ENCODE measurements around the gene ASPRV1.

ASPRV1 gene

DNA sequence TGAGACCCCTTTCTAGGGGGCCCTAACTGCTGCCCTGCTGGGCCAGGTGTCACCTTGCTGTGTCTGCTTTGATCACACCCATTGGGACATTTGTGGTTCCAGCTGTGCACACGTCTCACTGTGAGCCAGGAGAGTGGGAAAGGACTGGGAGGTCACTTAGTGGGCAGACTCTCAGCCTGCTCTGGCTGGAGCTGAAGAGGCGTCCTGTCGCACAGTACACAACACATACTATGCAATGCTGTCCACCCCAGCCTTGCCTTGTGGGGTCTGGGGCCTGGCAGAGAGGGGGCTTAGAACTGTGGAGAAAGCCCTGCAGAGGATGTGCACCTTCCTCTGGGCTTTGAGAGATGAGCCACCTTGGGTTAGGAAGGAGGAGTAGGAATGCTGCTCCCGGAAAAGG lies 25.3 kb upstream of the ASPRV1 start:
- no peak overlapping the region for H3K18ac ChIP-seq (ENCODE audit: low read length)
- no peak overlapping the region for H3K4me2 ChIP-seq (ENCODE audit: low read length)
- no peak overlapping the region for H3K4ac ChIP-seq (ENCODE audit: low read depth, low read length)
- H2BK5ac ChIP-seq (ENCODE audit: low read length): no peak overlapping the region
- no peak for DNase-seq
- no peak overlapping the region for H2AK5ac ChIP-seq (ENCODE audit: low read length)
- H3K79me1 ChIP-seq (ENCODE audit: low read length): no peaks in the 10 kb centered on the region
- H3K23ac ChIP-seq (ENCODE audit: low read length): no peak overlapping the region
- no peaks in the 10 kb centered on the region for H3K79me2 ChIP-seq (ENCODE audit: control insufficient read depth, insufficient read depth, low read length)
- no peaks in the 10 kb centered on the region for H3K36me3 ChIP-seq (ENCODE audit: control insufficient read depth, insufficient read depth, low read length)
- H3K56ac ChIP-seq (ENCODE audit: low read length): no peak overlapping the region
- no peak overlapping the region for H3K4me3 ChIP-seq (ENCODE audit: low read length)
- WGBS (ENCODE audit: extremely low coverage, insufficient coverage, low lambda C conversion rate): no CpG with 5 or more reads among the region's 4 CpGs
- no peak overlapping the region for H3K27ac ChIP-seq (ENCODE audit: low read depth, low read length)
- no peaks in the 10 kb centered on the region for H3K27me3 ChIP-seq (ENCODE audit: insufficient read depth, low read length, poor library complexity)
- H4K8ac ChIP-seq (ENCODE audit: low read depth, low read length): no peak overlapping the region
- no peak overlapping the region for H2BK15ac ChIP-seq (replicated peaks; ENCODE audit: low read depth)
- no peak overlapping the region for H3K9ac ChIP-seq (ENCODE audit: low read length)
- no peaks in the 10 kb centered on the region for H3K4me1 ChIP-seq (ENCODE audit: control insufficient read depth, low read depth, low read length)
- H2BK120ac ChIP-seq (ENCODE audit: low read depth, low read length): no peak overlapping the region
- no peak overlapping the region for H4K5ac ChIP-seq (ENCODE audit: low read length)

DNA sequence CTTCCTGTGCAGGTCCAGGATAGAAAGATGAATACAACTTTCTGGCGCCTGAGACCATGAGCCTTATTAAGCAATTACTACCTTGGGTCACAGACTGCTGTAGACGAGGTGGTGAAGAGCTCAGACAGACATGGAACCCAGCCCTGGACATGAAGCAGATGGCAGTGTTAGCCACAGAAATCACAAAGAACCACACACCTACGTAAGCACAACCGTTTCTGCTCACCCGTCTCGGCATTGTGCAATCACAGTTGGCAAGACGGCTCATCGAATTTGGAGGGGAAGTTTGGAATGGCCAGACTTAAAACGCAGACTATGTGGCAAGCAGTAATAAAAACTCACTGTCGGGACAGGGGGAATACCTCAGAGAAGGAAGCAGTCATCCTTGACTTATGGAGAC lies 24.3 kb upstream of the ASPRV1 start:
- H4K5ac ChIP-seq (ENCODE audit: low read length): no peak overlapping the region
- no CpG with 5 or more reads among the region's 10 CpGs for WGBS (ENCODE audit: extremely low coverage, insufficient coverage, low lambda C conversion rate)
- H2BK120ac ChIP-seq (ENCODE audit: low read depth, low read length): no peak overlapping the region
- no peak overlapping the region for H3K9ac ChIP-seq (ENCODE audit: low read length)
- no peak overlapping the region for H3K27ac ChIP-seq (ENCODE audit: low read depth, low read length)
- H3K79me2 ChIP-seq (ENCODE audit: control insufficient read depth, insufficient read depth, low read length): no peaks in the 10 kb centered on the region
- H2BK15ac ChIP-seq (replicated peaks; ENCODE audit: low read depth): no peak overlapping the region
- H3K4me1 ChIP-seq (ENCODE audit: control insufficient read depth, low read depth, low read length): no peaks in the 10 kb centered on the region
- no peak overlapping the region for H4K8ac ChIP-seq (ENCODE audit: low read depth, low read length)
- H2AK5ac ChIP-seq (ENCODE audit: low read length): no peak overlapping the region
- H3K18ac ChIP-seq (ENCODE audit: low read length): no peak overlapping the region
- no peak overlapping the region for H3K4me2 ChIP-seq (ENCODE audit: low read length)
- H3K36me3 ChIP-seq (ENCODE audit: control insufficient read depth, insufficient read depth, low read length): no peaks in the 10 kb centered on the region
- no peaks in the 10 kb centered on the region for H3K79me1 ChIP-seq (ENCODE audit: low read length)
- no peak overlapping the region for H3K56ac ChIP-seq (ENCODE audit: low read length)
- no peak overlapping the region for H3K4me3 ChIP-seq (ENCODE audit: low read length)
- H3K23ac ChIP-seq (ENCODE audit: low read length): no peak overlapping the region
- no peak for DNase-seq
- no peak overlapping the region for H3K4ac ChIP-seq (ENCODE audit: low read depth, low read length)
- no peaks in the 10 kb centered on the region for H3K27me3 ChIP-seq (ENCODE audit: insufficient read depth, low read length, poor library complexity)
- no peak overlapping the region for H2BK5ac ChIP-seq (ENCODE audit: low read length)

DNA sequence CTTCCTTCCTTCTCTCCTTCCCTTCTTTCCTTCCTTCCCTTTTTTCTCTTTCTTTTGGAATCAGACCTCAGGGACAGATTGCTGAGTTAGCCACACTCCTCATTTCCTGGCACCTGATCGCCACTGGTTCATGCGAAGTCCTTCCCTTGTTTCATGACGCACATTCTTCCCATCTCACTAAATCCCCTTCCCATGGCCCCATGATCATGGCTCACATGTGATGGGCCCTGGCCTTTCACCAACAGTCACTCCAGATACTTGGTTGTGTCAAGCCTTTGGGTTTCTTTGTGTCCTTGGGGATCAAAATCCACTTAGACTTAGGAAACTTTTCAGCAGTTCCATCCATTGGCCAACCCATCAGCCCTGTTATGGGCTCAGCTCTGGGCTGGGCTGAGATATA lies 23.8 kb upstream of the ASPRV1 start:
- Histone ChIP-seq H3K18ac (ENCODE audit: low read length) (no peak overlapping the region), H3K4me1 (ENCODE audit: control insufficient read depth, low read depth, low read length) (no peaks in the 10 kb centered on the region), H2BK15ac (replicated peaks; ENCODE audit: low read depth) (no peak overlapping the region), H3K36me3 (ENCODE audit: control insufficient read depth, insufficient read depth, low read length) (no peaks in the 10 kb centered on the region), H3K56ac (ENCODE audit: low read length) (no peak overlapping the region), H4K5ac (ENCODE audit: low read length) (no peak overlapping the region), H3K23ac (ENCODE audit: low read length) (no peak overlapping the region), H3K27ac (ENCODE audit: low read depth, low read length) (no peak overlapping the region), H3K9ac (ENCODE audit: low read length) (no peak overlapping the region), H3K79me2 (ENCODE audit: control insufficient read depth, insufficient read depth, low read length) (no peaks in the 10 kb centered on the region), H3K79me1 (ENCODE audit: low read length) (no peaks in the 10 kb centered on the region), H2AK5ac (ENCODE audit: low read length) (no peak overlapping the region), H3K4me2 (ENCODE audit: low read length) (no peak overlapping the region), H3K27me3 (ENCODE audit: insufficient read depth, low read length, poor library complexity) (no peaks in the 10 kb centered on the region), H3K4me3 (ENCODE audit: low read length) (no peak overlapping the region), H4K8ac (ENCODE audit: low read depth, low read length) (no peak overlapping the region), H2BK120ac (ENCODE audit: low read depth, low read length) (no peak overlapping the region), H3K4ac (ENCODE audit: low read depth, low read length) (no peak overlapping the region), H2BK5ac (ENCODE audit: low read length) (no peak overlapping the region)
- WGBS (ENCODE audit: extremely low coverage, insufficient coverage, low lambda C conversion rate): no CpG with 5 or more reads among the region's 3 CpGs
- DNase-seq: no peak

DNA sequence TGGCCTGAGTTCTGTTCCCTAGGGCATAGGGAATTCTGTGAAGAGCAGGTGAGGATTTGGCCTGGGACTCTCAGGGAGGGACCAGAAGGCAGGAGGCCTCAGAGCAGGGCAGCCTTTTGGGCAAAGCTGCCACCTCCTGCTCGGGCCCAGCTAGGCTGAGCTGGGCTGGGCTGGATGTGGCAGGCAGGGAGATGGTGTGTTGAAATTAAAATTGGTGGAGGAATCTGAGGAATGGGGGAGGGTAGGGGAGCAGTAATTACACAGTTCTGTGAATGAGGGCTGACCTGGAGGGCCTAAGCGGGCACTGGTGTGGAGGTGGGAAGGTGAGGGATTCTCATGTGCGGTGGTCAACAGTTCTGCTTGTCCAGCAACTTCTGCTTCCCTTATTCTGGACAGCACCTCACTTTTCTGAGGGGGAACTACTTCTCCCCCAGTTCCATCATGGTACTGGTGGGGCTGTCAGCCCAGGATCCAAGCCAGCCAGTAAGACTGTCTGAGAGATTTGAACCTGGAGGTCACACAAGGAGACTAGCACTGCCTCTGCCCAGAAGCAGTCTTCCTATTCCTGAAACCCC lies 22.0 kb upstream of the ASPRV1 start:
- no peaks in the 10 kb centered on the region for H3K79me2 ChIP-seq (ENCODE audit: control insufficient read depth, insufficient read depth, low read length)
- no peaks in the 10 kb centered on the region for H3K79me1 ChIP-seq (ENCODE audit: low read length)
- no peak overlapping the region for H4K5ac ChIP-seq (ENCODE audit: low read length)
- WGBS (ENCODE audit: extremely low coverage, insufficient coverage, low lambda C conversion rate): no CpG with 5 or more reads among the region's 3 CpGs
- no peak overlapping the region for H2BK15ac ChIP-seq (replicated peaks; ENCODE audit: low read depth)
- no peak overlapping the region for H2BK5ac ChIP-seq (ENCODE audit: low read length)
- no peak overlapping the region for H3K27ac ChIP-seq (ENCODE audit: low read depth, low read length)
- no peaks in the 10 kb centered on the region for H3K36me3 ChIP-seq (ENCODE audit: control insufficient read depth, insufficient read depth, low read length)
- H2BK120ac ChIP-seq (ENCODE audit: low read depth, low read length): no peak overlapping the region
- no peak overlapping the region for H4K8ac ChIP-seq (ENCODE audit: low read depth, low read length)
- no peak overlapping the region for H3K18ac ChIP-seq (ENCODE audit: low read length)
- no peak overlapping the region for H3K56ac ChIP-seq (ENCODE audit: low read length)
- no peak for DNase-seq
- H3K27me3 ChIP-seq (ENCODE audit: insufficient read depth, low read length, poor library complexity): no peaks in the 10 kb centered on the region
- no peak overlapping the region for H2AK5ac ChIP-seq (ENCODE audit: low read length)
- peaks cover 2% of the 10 kb centered on the region for H3K4me1 ChIP-seq (ENCODE audit: control insufficient read depth, low read depth, low read length)
- no peak overlapping the region for H3K4ac ChIP-seq (ENCODE audit: low read depth, low read length)
- no peak overlapping the region for H3K23ac ChIP-seq (ENCODE audit: low read length)
- H3K4me3 ChIP-seq (ENCODE audit: low read length): no peak overlapping the region
- H3K4me2 ChIP-seq (ENCODE audit: low read length): no peak overlapping the region
- H3K9ac ChIP-seq (ENCODE audit: low read length): no peak overlapping the region

DNA sequence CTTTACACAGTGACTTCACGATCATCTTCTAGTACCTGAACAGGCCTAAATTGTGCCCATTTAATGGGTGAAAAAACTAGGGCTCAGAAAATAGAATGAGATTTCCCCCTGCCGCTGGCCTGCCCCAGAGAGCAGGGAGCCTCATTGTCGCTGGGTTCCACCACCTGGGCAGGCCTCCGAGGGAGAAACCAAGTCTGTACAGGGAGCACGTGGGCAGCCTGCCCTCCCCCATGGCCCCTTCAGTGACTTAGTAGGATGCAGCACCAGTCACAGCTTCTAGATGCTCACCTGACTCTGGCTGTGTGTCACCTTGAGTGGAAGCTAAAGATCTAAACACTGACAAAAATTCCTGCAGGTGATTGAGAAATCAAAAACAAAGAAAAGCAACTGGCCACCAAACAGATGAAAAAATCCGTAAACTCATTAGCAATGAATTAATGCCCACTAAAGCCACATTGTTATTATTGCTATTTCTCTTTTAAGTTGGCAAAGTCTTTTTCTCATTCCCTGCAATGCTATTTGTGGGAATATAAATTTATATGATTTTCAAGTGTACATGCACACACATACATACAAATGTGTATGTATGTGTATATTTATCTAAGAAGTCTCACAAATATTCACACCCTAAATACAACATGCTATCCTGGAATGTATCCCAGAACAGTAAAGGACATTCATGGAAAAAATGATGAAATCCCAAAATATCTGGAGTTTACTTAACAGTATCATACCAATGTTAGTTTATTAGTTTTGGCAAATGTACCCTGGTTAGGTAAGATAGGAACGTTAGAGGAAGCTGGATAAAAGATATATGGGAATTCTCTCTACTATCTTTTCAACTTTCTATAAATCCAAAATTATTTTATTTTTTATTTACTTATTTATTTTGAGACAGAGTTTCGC lies 18.7 kb upstream of the ASPRV1 start:
- Histone ChIP-seq H2BK15ac (replicated peaks; ENCODE audit: low read depth) (no peak overlapping the region), H3K4ac (ENCODE audit: low read depth, low read length) (no peak overlapping the region), H2BK120ac (ENCODE audit: low read depth, low read length) (no peak overlapping the region), H3K4me3 (ENCODE audit: low read length) (no peak overlapping the region), H3K18ac (ENCODE audit: low read length) (no peak overlapping the region), H3K4me1 (ENCODE audit: control insufficient read depth, low read depth, low read length) (peaks cover 6% of the 10 kb centered on the region), H3K4me2 (ENCODE audit: low read length) (no peak overlapping the region), H3K27ac (ENCODE audit: low read depth, low read length) (no peak overlapping the region), H4K8ac (ENCODE audit: low read depth, low read length) (no peak overlapping the region), H3K9ac (ENCODE audit: low read length) (no peak overlapping the region), H3K79me1 (ENCODE audit: low read length) (no peaks in the 10 kb centered on the region), H3K36me3 (ENCODE audit: control insufficient read depth, insufficient read depth, low read length) (no peaks in the 10 kb centered on the region), H3K27me3 (ENCODE audit: insufficient read depth, low read length, poor library complexity) (no peaks in the 10 kb centered on the region), H3K23ac (ENCODE audit: low read length) (no peak overlapping the region), H4K5ac (ENCODE audit: low read length) (no peak overlapping the region), H3K79me2 (ENCODE audit: control insufficient read depth, insufficient read depth, low read length) (no peaks in the 10 kb centered on the region), H3K56ac (ENCODE audit: low read length) (no peak overlapping the region), H2AK5ac (ENCODE audit: low read length) (no peak overlapping the region), H2BK5ac (ENCODE audit: low read length) (no peak overlapping the region)
- DNase-seq: no peak
- no CpG with 5 or more reads among the region's 8 CpGs for WGBS (ENCODE audit: extremely low coverage, insufficient coverage, low lambda C conversion rate)
